SK-N-SH (cell line): Measurements from ENCODE around the gene IPO4. TPM values are rescaled to one million over a fixed set of nuclear protein-coding genes. Genes with fewer than 3 reads are reported as not detected.

ENCODE experiments used
- CTCF ChIA-PET: fragments of 300-600, 350-600 bp; formaldehyde crosslinking; extraction: SDS; loops from one replicate; lab custom pipeline; 2021; lab: Yijun Ruan, JAX
- POLR2A ChIA-PET: fragments of 350-600 bp; sonication (Branson Sonifier 250); formaldehyde crosslinking; extraction: SDS; loops from one replicate; lab custom pipeline; 2020; ENCODE audit warnings: antibody characterized with exemption, inconsistent platforms; lab: Yijun Ruan, JAX
- DNase-seq: peaks from one replicate; pipeline ENCODE4 v3.0.0; 2012
- H2AFZ ChIP-seq: fragments of 200-600 bp; sonication (generic); 2 replicates; pipeline ENCODE4 v1.8.1; 2016; ENCODE audit warnings: antibody characterized with exemption, mild to moderate bottlenecking, low read depth
- H3F3A ChIP-seq: fragments of 200-600 bp; sonication (generic); replicated peaks from 2 replicates; pipeline ENCODE3; 2016; ENCODE audit warnings: antibody characterized with exemption, mild to moderate bottlenecking; ENCODE audit not compliant: insufficient read depth
- H3K27ac ChIP-seq, 2 experiments: fragments of 200-500 bp in 1 of 2; fragments of 200-600 bp in 1 of 2; sonication (Bioruptor generic) in 1 of 2; sonication (generic), shearing (Covaris generic) in 1 of 2; 2 replicates each; pipeline versions ENCODE4 v1.5.1 to v1.6.1; 2014 to 2016; ENCODE audit warnings: low read depth in 2 of 2, inconsistent platforms in 1 of 2, low read length in 1 of 2, mild to moderate bottlenecking in 1 of 2, mixed read lengths in 1 of 2
- H3K27me3 ChIP-seq: fragments of 200-600 bp; sonication (generic), shearing (Covaris generic); 2 replicates; pipeline ENCODE4 v1.6.1; 2016; ENCODE audit warnings: mixed run types; ENCODE audit not compliant: insufficient read depth
- H3K36me3 ChIP-seq, 2 experiments: fragments of 200-500 bp in 1 of 2; fragments of 200-600 bp in 1 of 2; sonication (Bioruptor generic) in 1 of 2; sonication (generic) in 1 of 2; replicated peaks in 1 of 2; 2 replicates each; pipeline versions ENCODE3 to v1.5.1; 2014 to 2016; ENCODE audit warnings: low read length in 1 of 2, mild to moderate bottlenecking in 1 of 2; ENCODE audit not compliant: insufficient read depth in 2 of 2, control insufficient read depth in 1 of 2
- H3K4me1 ChIP-seq, 2 experiments: fragments of 200-500 bp in 1 of 2; fragments of 200-600 bp in 1 of 2; sonication (Bioruptor generic) in 1 of 2; sonication (generic), shearing (Covaris generic) in 1 of 2; 2 replicates each; pipeline versions ENCODE4 v1.5.1 to v1.6.1; 2014 to 2016; ENCODE audit warnings: low read depth in 1 of 2, low read length in 1 of 2, mixed run types in 1 of 2; ENCODE audit not compliant: insufficient read depth in 2 of 2, control insufficient read depth in 1 of 2
- H3K4me2 ChIP-seq: fragments of 200-600 bp; sonication (generic), shearing (Covaris generic); 2 replicates; pipeline ENCODE4 v1.6.1; 2017; ENCODE audit warnings: mixed run types
- H3K4me3 ChIP-seq, 2 experiments: fragments of 200-500 bp in 1 of 2; fragments of 200-600 bp in 1 of 2; sonication (Bioruptor generic) in 1 of 2; sonication (generic), shearing (Covaris generic) in 1 of 2; 2 replicates each; pipeline versions ENCODE4 v1.5.1 to v1.8.1; 2014 to 2016; ENCODE audit warnings: low read depth in 2 of 2, inconsistent platforms in 1 of 2, low read length in 1 of 2, mild to moderate bottlenecking in 1 of 2, mixed read lengths in 1 of 2, moderate library complexity in 1 of 2
- H3K79me2 ChIP-seq: fragments of 200-600 bp; sonication (generic); 2 replicates; pipeline ENCODE4 v1.8.1; 2017; ENCODE audit warnings: mild to moderate bottlenecking; ENCODE audit not compliant: insufficient read depth
- H3K9ac ChIP-seq: fragments of 200-600 bp; sonication (generic); 2 replicates; pipeline ENCODE4 v1.6.1; 2017; ENCODE audit warnings: mixed run types
- H3K9me2 ChIP-seq: fragments of 200-600 bp; sonication (generic); 2 replicates; pipeline ENCODE4 v1.6.1; 2017; ENCODE audit warnings: mixed run types
- H3K9me3 ChIP-seq: fragments of 200-600 bp; sonication (generic); 2 replicates; pipeline ENCODE4 v1.6.1; 2017; ENCODE audit warnings: mixed run types, mild to moderate bottlenecking, moderate library complexity
- H4K20me1 ChIP-seq: fragments of 200-600 bp; sonication (generic); 2 replicates; pipeline ENCODE4 v1.6.1; 2017; ENCODE audit warnings: mild to moderate bottlenecking, mixed run types; ENCODE audit not compliant: insufficient read depth
- FOSL2 ChIP-seq: IDR thresholded peaks from 2 replicates; pipeline ENCODE4 v1.4.0; 2012; ENCODE audit warnings: low read depth, mild to moderate bottlenecking, moderate library complexity, borderline replicate concordance
- FOXM1 ChIP-seq: IDR thresholded peaks from 2 replicates; pipeline ENCODE4 v1.4.0; 2012; ENCODE audit warnings: low read depth, mild to moderate bottlenecking
- JUND ChIP-seq: IDR thresholded peaks from 2 replicates; pipeline ENCODE4 v1.4.0; 2012
- MXI1 ChIP-seq: IDR thresholded peaks from 2 replicates; pipeline ENCODE4 v1.6.1; 2012; ENCODE audit warnings: mild to moderate bottlenecking, low read depth, low read length, improper control_type of control experiment
- POLR2AphosphoS5 ChIP-seq: IDR thresholded peaks from 2 replicates; pipeline ENCODE4 v1.6.1; 2012; ENCODE audit warnings: low read depth, low read length
- RCOR1 ChIP-seq: fragments of 150-350 bp; IDR thresholded peaks from 2 replicates; pipeline ENCODE4 v1.6.1; 2017; ENCODE audit warnings: antibody characterized with exemption, low read length
- SIN3A ChIP-seq: IDR thresholded peaks from 2 replicates; pipeline ENCODE4 v1.6.1; 2012; ENCODE audit warnings: low read depth, mild to moderate bottlenecking, low read length, moderate library complexity, borderline replicate concordance
- TCF12 ChIP-seq: IDR thresholded peaks from 2 replicates; pipeline ENCODE4 v1.4.0; 2012
- TEAD4 ChIP-seq: IDR thresholded peaks from 2 replicates; pipeline ENCODE4 v1.4.0; 2012; ENCODE audit warnings: mild to moderate bottlenecking, borderline replicate concordance; ENCODE audit not compliant: insufficient read depth
- USF2 ChIP-seq: fragments of 150-350 bp; IDR thresholded peaks from 2 replicates; pipeline ENCODE4 v1.6.1; 2017; ENCODE audit warnings: antibody characterized with exemption, low read length, low read depth, borderline replicate concordance
- YY1 ChIP-seq: IDR thresholded peaks from 2 replicates; pipeline ENCODE4 v1.4.0; 2012; ENCODE audit warnings: low read depth, mild to moderate bottlenecking
- ZBTB33 ChIP-seq: IDR thresholded peaks from 2 replicates; pipeline ENCODE4 v1.4.0; 2012; ENCODE audit warnings: low read depth, borderline replicate concordance
- WGBS: methylation state at CpG from one replicate; pipeline ENCODE4 v1.1.6; 2017; ENCODE audit warnings: low lambda C conversion rate; 5-methylcytosine and 5-hydroxymethylcytosine counted together
- polyA plus RNA-seq, 3 experiments: library from polyadenylated mRNA; depleted of rRNA; stranded (reverse); fragments of >200 nt; gene quantifications; 2 replicates each; pipeline ENCODE4 v1.2.3, GENCODE V29; 2012
- TF ChIP-seq, protein P1 (sequence below): IDR thresholded peaks from 2 replicates; pipeline ENCODE4 v1.4.0; 2012; ENCODE audit warnings: low read depth

Gene IPO4
- polyA plus RNA-seq, 1 of the 3 experiments (the other 2 are of a cell fraction) = 61.3 TPM

GRCh38 chr14:24144451-24144850, 44.2 kb downstream of the IPO4 start (continued):
- TF ChIP-seq, protein P1, sequence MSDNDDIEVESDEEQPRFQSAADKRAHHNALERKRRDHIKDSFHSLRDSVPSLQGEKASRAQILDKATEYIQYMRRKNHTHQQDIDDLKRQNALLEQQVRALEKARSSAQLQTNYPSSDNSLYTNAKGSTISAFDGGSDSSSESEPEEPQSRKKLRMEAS = no peak
- TF ChIP-seq USF2 = no peak
- TF ChIP-seq POLR2AphosphoS5 = no peak
- TF ChIP-seq MXI1 = no peak
- no peak for TF ChIP-seq TEAD4
- no peak for TF ChIP-seq ZBTB33
- no peak for TF ChIP-seq FOXM1
- TF ChIP-seq SIN3A = no peak
- TF ChIP-seq RCOR1 = no peak

DNA sequence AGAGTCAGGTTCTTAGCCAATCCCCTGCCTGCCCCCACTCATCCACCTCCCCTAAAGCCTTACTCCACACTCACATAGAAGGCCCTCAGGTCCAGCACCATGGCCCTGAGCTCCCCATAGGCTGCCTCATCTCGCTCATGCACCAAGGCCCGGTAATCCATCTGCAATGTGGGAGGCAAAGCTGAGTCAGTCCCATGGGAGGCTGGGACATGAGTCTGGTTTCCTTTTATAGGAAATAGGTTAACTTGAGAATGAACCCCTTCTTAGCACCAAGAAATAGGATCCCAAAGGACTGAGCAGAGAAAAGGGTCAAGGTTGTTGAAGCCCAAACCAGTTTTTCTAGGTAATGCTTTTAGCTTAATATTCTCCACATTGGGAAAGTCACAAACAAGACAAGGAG, 45.1 kb downstream of the IPO4 start:
- ChIA-PET CTCF (interaction anchor here (0.9 kb wide), 1 partner anchor 35 kb away, joined by 4 read pairs; no protein-coding TSS in a partner anchor), POLR2A (no interaction called here)
- no peak overlapping the region for H3K4me3 ChIP-seq
- H3K27ac ChIP-seq = no peak overlapping the region
- H3K9me2 ChIP-seq = no peaks in the 10 kb centered on the region
- 86% methylated on average over 2 of the region's 2 CpGs for WGBS
- H3K9me3 ChIP-seq = no peaks in the 10 kb centered on the region
- no peak overlapping the region for H3K4me2 ChIP-seq
- no peaks in the 10 kb centered on the region for H3K27me3 ChIP-seq
- peaks cover 14 to 32% of the 10 kb centered on the region in 2 experiments for H3K4me1 ChIP-seq
- DNase-seq = no peak
- H3F3A ChIP-seq = peaks cover 20% of the 10 kb centered on the region
- TF ChIP-seq TCF12 (no peak), FOSL2 (no peak), YY1 (no peak), JUND (no peak)
- TF ChIP-seq, protein P1 = no peak
- H2AFZ ChIP-seq = no peak overlapping the region
- H4K20me1 ChIP-seq = peaks cover 4% of the 10 kb centered on the region; the same call in 1 of the 2 replicates
- peaks cover 67% of the 10 kb centered on the region for H3K79me2 ChIP-seq
- peaks cover 24 to 33% of the 10 kb centered on the region in 2 experiments for H3K36me3 ChIP-seq
- H3K9ac ChIP-seq = no peak overlapping the region
